Loucy (cell line): ENCODE measurements around the gene EIF4G3.

ENCODE experiments used
- H2AFZ ChIP-seq: fragments of 200-600 bp; sonication (generic); 2 replicates; pipeline ENCODE4 v1.6.0; 2016; ENCODE audit warnings: antibody characterized with exemption, mild to moderate bottlenecking, low read length, moderate library complexity
- H3F3A ChIP-seq: fragments of 200-600 bp; 2 replicates; pipeline ENCODE4 v1.6.0; 2016; ENCODE audit warnings: antibody characterized with exemption, low read depth, mild to moderate bottlenecking
- H3K27me3 ChIP-seq: fragments of 200-600 bp; sonication (generic); 2 replicates; pipeline ENCODE4 v1.6.1; 2014; ENCODE audit warnings: low read length, mild to moderate bottlenecking; ENCODE audit not compliant: insufficient read depth, poor library complexity, severe bottlenecking
- H3K36me3 ChIP-seq: fragments of 200-600 bp; sonication (generic); 2 replicates; pipeline ENCODE4 v1.6.1; 2016; ENCODE audit warnings: low read length; ENCODE audit not compliant: insufficient read depth
- H3K4me1 ChIP-seq: fragments of 200-600 bp; sonication (generic); 2 replicates; pipeline ENCODE4 v1.5.1; 2014; ENCODE audit warnings: low read length, mild to moderate bottlenecking; ENCODE audit not compliant: insufficient read depth, poor library complexity, severe bottlenecking
- H3K4me2 ChIP-seq: fragments of 200-600 bp; sonication (generic); 2 replicates; pipeline ENCODE4 v1.6.0; 2014; ENCODE audit warnings: antibody characterized with exemption, low read length, low read depth, mild to moderate bottlenecking; ENCODE audit not compliant: poor library complexity, severe bottlenecking
- H3K4me3 ChIP-seq: fragments of 200-600 bp; sonication (generic); 2 replicates; pipeline ENCODE4 v1.5.1; 2014; ENCODE audit warnings: low read length, mild to moderate bottlenecking, mixed read lengths; ENCODE audit not compliant: poor library complexity, severe bottlenecking
- H3K79me2 ChIP-seq: fragments of 200-600 bp; sonication (generic); 2 replicates; pipeline ENCODE4 v1.6.1; 2014; ENCODE audit warnings: low read length; ENCODE audit not compliant: insufficient read depth
- H3K9ac ChIP-seq: fragments of 200-600 bp; sonication (generic); 2 replicates; pipeline ENCODE4 v1.6.0; 2014; ENCODE audit warnings: mild to moderate bottlenecking, low read depth, low read length, moderate library complexity; ENCODE audit not compliant: poor library complexity, severe bottlenecking
- H3K9me2 ChIP-seq: fragments of 200-600 bp; sonication (generic); replicated peaks from 2 replicates; pipeline ENCODE4 v1.6.1; 2016; ENCODE audit warnings: low read depth, low read length, mixed read lengths
- H3K9me3 ChIP-seq: fragments of 200-600 bp; sonication (generic); 2 replicates; pipeline ENCODE4 v1.6.1; 2014; ENCODE audit warnings: mild to moderate bottlenecking, antibody characterized with exemption, low read length, low read depth; ENCODE audit not compliant: insufficient read depth
- H4K20me1 ChIP-seq: fragments of 200-600 bp; sonication (generic); 2 replicates; pipeline ENCODE4 v1.6.0; 2014; ENCODE audit warnings: antibody characterized with exemption, low read length, mild to moderate bottlenecking; ENCODE audit not compliant: insufficient read depth, poor library complexity, severe bottlenecking
- CTCF ChIP-seq: fragments of 200-600 bp; sonication (generic); conservative IDR thresholded peaks from 2 replicates; pipeline ENCODE4 v1.5.1; 2014; ENCODE audit warnings: mild to moderate bottlenecking, antibody characterized with exemption, low read length
- EZH2phosphoT487 ChIP-seq: fragments of 200-600 bp; IDR thresholded peaks from 2 replicates; pipeline ENCODE4 v1.6.1; 2018; ENCODE audit warnings: antibody characterized with exemption, mild to moderate bottlenecking, moderate library complexity, borderline replicate concordance

EIF4G3 gene

GRCh38 chr1:21018673-21019072 lies 158.0 kb downstream of the EIF4G3 start:
- Histone ChIP-seq H3K9ac (no peak overlapping the region), H3K4me1 (peaks cover 21% of the 10 kb centered on the region), H2AFZ (no peak overlapping the region), H3K4me3 (no peak overlapping the region), H3K36me3 (no peaks in the 10 kb centered on the region), H3K9me3 (no peaks in the 10 kb centered on the region), H3K79me2 (peaks cover 52% of the 10 kb centered on the region), H3K9me2 (no peaks in the 10 kb centered on the region), H4K20me1 (no peaks in the 10 kb centered on the region), H3K27me3 (no peaks in the 10 kb centered on the region), H3F3A (peaks cover 3% of the 10 kb centered on the region; the same call in 1 of the 2 replicates), H3K4me2 (no peak overlapping the region)
- TF ChIP-seq CTCF (no peak), EZH2phosphoT487 (no peak)

- H3K27me3 ChIP-seq = no peaks in the 10 kb centered on the region
- H3K36me3 ChIP-seq = no peaks in the 10 kb centered on the region
- no peak overlapping the region for H2AFZ ChIP-seq
- no peak overlapping the region for H3K9ac ChIP-seq
- H3K4me2 ChIP-seq = no peak overlapping the region
- H3K4me1 ChIP-seq = peaks cover 3% of the 10 kb centered on the region
- peaks cover 49% of the 10 kb centered on the region for H3K79me2 ChIP-seq
- no peaks in the 10 kb centered on the region for H4K20me1 ChIP-seq
- H3K4me3 ChIP-seq = no peak overlapping the region
- no peaks in the 10 kb centered on the region for H3K9me3 ChIP-seq
- H3F3A ChIP-seq = no peaks in the 10 kb centered on the region
- H3K9me2 ChIP-seq = no peaks in the 10 kb centered on the region
- TF ChIP-seq EZH2phosphoT487 (no peak), CTCF (no peak)
Observed at GRCh38 chr1:21013510-21013909, 163.2 kb downstream of the EIF4G3 start.

GRCh38 chr1:21012937-21013336 lies 163.8 kb downstream of the EIF4G3 start:
- TF ChIP-seq CTCF (no peak), EZH2phosphoT487 (no peak)
- Histone ChIP-seq H3K27me3 (no peaks in the 10 kb centered on the region), H3F3A (no peaks in the 10 kb centered on the region), H3K4me1 (peaks cover 3% of the 10 kb centered on the region), H3K9ac (no peak overlapping the region), H3K4me2 (no peak overlapping the region), H3K36me3 (no peaks in the 10 kb centered on the region), H3K4me3 (no peak overlapping the region), H4K20me1 (no peaks in the 10 kb centered on the region), H3K9me3 (no peaks in the 10 kb centered on the region), H3K9me2 (no peaks in the 10 kb centered on the region), H3K79me2 (peaks cover 45% of the 10 kb centered on the region), H2AFZ (no peak overlapping the region)
